GM19395 (cell line): ENCODE data around the gene RPA1.
"Not testable (repeated sequence)": the region's sequence is repeated elsewhere in the genome, so short reads cannot be mapped to it uniquely, and the experiment has no call there.

Source experiments
- ATAC-seq: cut with Tn5 transposase; IDR thresholded peaks from one replicate; pipeline ENCODE4 v1.9.1; 2021; ENCODE audit warnings: mild to moderate bottlenecking, moderate library complexity; ENCODE audit not compliant: unreplicated experiment

The RPA1 gene

GRCh38 chr17:1810450-1811103 lies 19.2 kb upstream of the RPA1 start:
- ATAC-seq = no peak

DNA sequence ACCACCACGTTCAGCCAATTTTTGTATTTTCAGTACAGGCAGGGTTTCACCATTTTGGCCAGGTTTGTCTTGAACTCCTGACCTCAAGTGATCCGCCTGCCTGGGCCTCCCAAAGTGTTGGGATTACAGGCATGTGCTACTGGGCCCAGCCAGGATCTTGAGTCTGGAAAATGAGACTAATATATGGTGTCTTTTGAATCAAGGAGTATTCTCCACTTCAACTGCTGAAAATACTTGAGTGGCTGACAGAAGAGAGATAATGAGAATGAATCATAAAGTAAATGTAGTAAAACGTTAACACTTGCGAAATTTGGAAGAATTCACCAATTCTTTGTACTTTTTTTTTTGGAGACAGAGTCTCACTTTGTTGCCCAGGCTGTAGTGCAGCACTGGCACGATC lies 16.7 kb upstream of the RPA1 start:
- ATAC-seq = no peak

- no peak for ATAC-seq
Observed at GRCh38 chr17:1820528-1821252, 9.1 kb upstream of the RPA1 start.

GRCh38 chr17:1829216-1829591 lies 601 bp upstream of the RPA1 start:
- ATAC-seq = peak; percentile 24

DNA sequence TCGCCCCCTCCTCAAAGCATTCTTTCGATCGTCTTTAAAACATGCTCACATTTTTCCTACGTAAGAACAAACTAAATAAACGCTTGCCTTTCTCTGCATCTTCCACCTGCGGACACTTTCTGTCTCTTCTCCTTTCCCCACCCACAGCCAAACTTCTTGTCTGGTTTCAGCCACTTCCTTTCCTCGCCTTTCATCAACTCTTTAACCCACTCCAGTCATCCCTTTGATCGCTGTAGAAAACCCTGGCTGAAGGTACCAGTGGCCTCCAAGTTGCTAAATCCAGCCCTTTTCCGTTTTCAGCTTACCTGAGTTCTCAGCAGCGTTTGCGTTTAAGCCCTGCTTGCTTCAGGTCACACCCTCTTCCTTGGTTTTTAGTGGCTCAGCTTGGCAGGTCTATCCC lies 483 bp downstream of the RPA1 start:
- no peak for ATAC-seq

DNA sequence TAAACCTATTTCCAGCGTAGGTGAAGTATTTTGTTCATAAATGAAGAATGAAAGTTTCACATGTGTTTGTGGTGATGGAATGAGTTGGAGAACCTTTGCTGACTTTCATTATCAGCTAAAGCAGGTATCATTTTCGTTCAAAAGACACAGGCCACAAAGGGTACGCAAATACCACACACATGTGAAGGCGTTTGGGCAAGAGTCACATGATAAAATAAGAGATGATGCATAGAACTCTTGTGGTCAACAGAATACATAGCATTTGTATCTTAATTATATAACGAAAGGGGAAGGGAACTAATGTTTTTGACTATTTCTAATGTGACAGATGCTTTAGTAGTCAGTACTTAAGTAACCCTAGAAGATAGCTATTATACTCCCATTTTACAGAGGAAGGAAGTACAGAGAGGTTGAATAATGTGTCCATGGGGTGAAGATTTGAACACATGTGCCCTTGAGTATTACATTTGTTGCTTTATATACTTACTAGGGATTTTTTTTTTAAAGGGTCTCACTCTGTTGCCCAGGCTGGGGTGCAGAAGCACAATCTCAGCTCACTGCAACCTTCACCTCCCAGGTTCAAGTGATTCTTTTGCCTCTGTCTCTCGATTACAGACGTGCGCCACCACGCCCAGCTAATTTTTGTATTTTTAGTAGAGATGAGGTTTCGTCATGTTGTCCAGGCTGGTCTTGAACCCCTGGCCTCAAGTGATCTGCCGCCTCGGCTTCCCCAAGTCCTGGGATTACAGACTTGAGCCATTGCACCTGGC lies 4.8 kb downstream of the RPA1 start:
- ATAC-seq = peak; percentile 67

DNA sequence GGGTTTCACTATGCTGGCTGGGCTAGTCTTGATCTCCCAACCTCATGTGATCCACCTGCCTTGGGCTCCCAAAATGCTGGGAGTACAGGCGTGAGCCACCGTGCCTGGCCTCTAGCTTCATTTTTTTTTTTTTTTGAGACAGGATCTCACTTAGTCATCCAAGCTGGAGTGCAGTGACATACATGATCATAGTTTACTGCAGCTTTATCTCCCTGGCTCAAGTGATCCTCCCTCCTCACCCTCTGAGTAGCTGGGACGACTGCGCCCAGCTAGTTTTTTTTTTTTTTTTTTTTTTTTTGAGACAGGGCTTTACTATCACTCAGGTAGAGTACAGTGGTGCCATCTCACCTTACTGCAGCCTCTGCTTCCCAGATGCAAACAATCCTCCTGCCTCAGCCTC lies 9.7 kb downstream of the RPA1 start:
- no peak for ATAC-seq

GRCh38 chr17:1843947-1844346 lies 14.1 kb downstream of the RPA1 start:
- ATAC-seq = no peak

DNA sequence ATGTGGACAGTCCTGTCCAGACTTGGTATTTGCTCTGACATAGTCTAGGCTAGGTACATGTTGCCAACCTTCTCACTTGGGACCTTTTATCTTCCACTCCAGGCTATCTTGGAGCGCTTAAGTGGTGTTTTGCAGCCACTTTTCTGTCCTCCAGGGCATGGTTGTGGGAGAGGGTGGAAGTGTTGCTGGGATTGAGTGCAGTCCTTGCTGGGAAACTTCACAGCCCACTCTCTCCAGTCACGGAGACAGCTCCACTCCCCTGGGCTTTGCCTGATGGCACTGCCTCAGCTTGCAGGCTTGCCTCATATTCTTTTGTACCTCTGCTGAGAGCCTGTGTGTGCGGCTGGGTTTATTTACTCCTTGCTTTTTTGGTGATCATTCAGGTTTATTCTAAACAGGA lies 17.4 kb downstream of the RPA1 start:
- ATAC-seq = no peak

DNA sequence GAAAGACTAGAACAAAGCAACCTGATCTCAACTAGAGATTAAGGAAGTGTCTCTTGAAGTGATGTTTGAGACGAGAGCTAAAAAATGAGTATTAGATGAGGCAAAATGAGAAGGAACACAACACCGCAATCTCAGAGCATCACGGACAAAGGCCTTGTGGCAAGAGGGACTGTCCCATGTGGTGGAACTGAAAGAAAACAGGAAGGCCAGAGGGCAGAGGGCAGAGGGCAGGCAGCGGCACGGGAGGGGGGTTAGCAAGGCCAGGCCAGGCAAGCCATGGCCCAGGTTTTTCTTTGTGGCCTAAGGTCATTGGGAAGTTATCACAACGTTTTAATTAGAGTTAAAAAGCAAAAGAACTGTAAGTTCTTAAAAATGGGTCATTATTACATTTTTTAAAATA lies 22.5 kb downstream of the RPA1 start:
- no peak for ATAC-seq

DNA sequence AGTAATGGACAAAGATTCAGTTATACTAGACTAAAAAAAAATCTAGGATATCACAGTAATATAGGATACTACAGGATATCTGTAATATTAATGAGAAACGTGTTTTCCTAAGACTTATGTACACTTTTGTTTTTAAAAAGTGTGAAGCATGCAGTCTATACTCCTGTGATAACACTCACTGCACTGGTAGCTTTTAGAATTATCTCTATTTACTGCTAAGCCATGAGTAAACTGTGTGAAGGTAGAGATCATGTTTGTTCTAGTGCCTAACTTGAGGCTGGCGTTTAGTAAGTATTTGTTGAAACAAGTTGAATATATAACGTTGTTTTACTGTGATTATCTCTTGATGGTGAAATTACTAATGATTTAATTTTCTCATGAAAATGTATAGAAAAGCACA lies 23.9 kb downstream of the RPA1 start:
- ATAC-seq = no peak

DNA sequence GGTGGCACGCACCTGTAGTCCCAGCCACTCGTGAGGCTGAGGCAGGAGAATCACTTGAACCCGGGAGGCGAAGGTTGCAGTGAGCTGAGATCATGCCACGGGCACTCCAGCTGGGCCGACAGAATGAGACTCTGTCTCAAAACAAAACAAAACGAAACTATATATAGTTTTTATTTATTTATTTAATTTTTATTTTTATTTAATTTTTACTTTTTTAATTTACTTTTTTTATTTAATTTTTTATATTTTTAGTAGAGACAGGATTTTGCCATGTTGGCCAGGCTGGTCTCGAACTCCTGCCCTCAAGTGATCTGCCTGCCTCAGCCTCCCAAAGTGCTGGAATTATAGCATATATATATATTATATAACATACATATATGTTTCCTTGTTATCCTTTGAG lies 26.7 kb downstream of the RPA1 start:
- not testable (repeated sequence) for ATAC-seq

DNA sequence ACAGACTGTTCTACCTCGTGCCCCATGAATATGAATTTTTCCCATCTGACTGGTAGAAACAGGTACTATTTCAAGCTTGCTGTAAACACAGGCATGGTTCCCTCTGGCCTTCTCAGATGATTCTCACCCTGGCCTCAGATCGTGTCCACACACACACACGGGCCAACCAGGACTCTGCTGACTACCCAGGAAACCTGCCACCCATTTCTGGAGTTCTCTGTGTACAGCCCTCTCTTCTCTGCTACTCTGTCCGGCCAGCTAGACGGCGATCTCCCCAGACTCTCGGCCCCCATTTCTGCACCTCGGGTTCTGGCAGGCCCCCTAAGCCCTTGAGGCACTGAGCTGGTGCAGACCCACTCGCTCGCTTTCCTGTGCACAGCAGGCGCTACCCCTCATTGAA lies 31.2 kb downstream of the RPA1 start:
- ATAC-seq = no peak

- ATAC-seq = no peak
Observed at GRCh38 chr17:1861391-1862010, 31.7 kb downstream of the RPA1 start.

DNA sequence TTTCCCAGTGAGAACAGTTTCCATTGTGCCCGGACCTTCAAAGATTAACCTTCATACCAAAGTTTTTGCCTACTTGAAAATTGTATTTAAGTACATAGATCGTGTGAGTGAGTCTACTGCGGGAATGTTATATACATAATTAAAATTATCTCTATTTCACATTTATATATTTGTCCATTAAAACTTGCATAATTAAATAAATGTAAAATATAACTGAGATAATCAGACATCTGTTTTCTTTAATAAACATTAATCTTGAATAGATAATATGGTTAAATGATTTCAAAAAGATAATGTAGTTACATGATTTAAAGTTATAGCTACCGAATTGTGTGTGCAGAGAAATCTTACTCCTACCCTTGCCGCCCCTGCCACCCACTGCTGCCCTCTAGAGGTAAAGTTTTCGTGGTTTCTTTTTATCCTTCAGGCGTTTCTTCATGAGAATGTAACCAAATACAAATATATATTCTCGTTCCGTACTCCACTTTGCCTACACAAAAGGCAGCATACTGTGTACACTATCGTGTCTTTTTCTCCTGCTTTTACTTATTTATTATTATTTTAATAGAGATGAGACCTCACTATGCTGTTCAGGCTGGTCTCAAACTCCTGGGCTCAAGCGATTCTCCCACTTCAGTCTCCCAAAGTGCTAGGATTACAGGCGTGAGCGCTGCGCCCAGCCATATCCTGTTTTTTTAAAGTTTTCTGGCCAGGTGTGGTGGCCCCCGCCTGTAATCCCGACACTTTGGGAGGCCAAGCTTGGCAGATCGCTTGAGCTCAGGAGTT lies 35.6 kb downstream of the RPA1 start:
- no peak for ATAC-seq

DNA sequence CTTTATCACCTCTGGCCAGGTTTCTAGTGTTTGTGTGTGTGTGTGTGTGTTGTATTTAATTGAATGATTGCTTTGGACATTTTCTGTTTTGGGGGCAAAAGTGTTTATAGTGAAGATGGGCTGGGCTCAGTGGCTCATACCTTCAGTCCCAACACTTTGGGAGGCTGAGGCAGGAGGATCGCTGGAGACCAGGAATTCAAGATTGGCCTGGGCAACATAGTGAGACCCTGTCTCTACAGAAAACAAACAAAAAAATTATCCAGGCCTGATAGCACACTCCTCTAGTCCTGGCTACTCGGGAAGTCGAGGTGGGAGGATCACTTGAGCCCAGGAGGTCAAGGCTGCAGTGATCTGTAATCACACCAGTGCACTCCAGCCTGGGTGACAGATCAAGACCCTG lies 37.5 kb downstream of the RPA1 start:
- no peak for ATAC-seq

DNA sequence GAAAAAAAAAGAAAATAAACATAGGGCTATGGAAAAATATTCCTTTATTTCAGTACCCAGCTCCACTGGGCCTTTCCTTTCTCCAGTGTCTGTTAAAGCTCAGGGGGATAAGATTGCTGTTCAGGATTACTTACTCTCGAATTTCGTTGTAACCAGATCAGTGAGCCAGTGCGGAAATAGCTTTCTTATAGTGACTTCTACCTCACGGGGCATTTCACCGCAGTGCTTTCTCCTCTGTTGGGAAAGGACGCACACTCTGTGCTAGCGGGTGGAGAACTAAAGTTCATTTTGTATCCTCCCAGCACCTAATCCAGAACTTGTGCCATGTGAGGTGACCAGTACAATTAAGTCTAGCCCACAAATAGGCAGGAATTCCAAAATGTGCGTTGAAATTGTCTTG lies 38.3 kb downstream of the RPA1 start:
- ATAC-seq = no peak

DNA sequence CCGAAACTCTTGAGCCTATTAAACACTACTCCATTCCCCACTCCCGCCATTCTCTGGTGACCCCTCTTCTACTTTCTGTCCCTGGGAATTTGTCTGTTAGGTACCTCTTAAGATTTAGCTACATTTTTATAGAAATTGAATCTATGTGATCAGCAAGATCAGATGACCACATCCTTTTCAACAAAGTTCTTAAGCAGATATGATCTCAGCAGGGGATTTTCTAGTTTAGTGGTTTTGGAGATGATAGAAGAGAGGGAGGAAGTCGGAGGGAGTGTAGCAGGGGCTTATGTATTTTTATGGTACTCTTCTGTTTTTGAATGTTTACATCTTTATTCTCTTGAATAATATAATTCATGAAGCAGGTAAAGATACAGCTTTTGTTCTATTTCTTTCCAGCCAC lies 40.8 kb downstream of the RPA1 start:
- no peak for ATAC-seq

DNA sequence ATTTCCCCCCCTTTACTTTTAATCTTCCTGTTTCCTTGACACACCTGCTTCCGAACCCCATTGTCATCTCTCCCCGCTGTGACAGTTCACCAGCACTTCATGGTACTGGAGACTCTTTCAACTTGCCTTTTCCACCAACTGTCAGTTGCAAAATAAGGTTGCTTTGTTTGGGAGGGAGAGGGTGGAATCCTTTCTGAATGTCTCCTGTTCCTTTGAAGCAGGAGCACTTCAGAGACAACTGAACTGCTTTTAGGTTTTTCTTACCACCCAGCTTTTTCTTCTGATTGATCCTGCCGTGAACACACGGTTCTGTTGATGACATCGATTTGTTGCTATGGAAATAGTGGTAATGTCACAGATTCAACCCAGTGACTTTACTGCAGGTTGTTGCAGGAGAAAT lies 42.0 kb downstream of the RPA1 start:
- no peak for ATAC-seq

- ATAC-seq = no peak
Observed at GRCh38 chr17:1872254-1872653, 42.4 kb downstream of the RPA1 start.

- no peak for ATAC-seq
Observed at GRCh38 chr17:1872976-1873375, 43.2 kb downstream of the RPA1 start.
